Mesodermal cell (in vitro differentiated cells): Measurements from ENCODE around the gene HMX3.
A peak's percentile ranks its signal among the peaks of the same experiment; 100 is the strongest.

Experiments used
- H3K27ac ChIP-seq: 2 replicates; pipeline ENCODE4 v1.7.0; 2013; ENCODE audit warnings: mild to moderate bottlenecking, low read depth, low read length, moderate library complexity; ENCODE audit not compliant: severe bottlenecking
- H3K36me3 ChIP-seq: 2 replicates; pipeline ENCODE4 v1.7.1; 2013; ENCODE audit warnings: mild to moderate bottlenecking, low read length, moderate library complexity; ENCODE audit not compliant: control insufficient read depth, insufficient read depth
- H3K4me1 ChIP-seq: one replicate; pipeline ENCODE4 v1.7.1; 2013; ENCODE audit warnings: mild to moderate bottlenecking, low read length; ENCODE audit not compliant: insufficient read depth, control insufficient read depth, poor library complexity, severe bottlenecking
- H3K4me3 ChIP-seq: 2 replicates; pipeline ENCODE4 v1.7.0; 2013; ENCODE audit warnings: low read length, control low read depth, mild to moderate bottlenecking; ENCODE audit not compliant: insufficient read depth, poor library complexity, severe bottlenecking; ENCODE audit errors: extremely low read depth
- H3K9me3 ChIP-seq: 2 replicates; pipeline ENCODE4 v1.7.1; 2013; ENCODE audit warnings: mild to moderate bottlenecking, low read length, moderate library complexity; ENCODE audit not compliant: control insufficient read depth
- WGBS, 2 experiments: methylation state at CpG; one replicate each; pipeline ENCODE4 v1.1.5; 2013; ENCODE audit warnings: missing lambda C conversion rate in 2 of 2; ENCODE audit not compliant: insufficient coverage in 2 of 2; 5-methylcytosine and 5-hydroxymethylcytosine counted together

The HMX3 gene

GRCh38 chr10:123143162-123143824, 7.5 kb downstream of the HMX3 start:
- peaks cover 19% of the 10 kb centered on the region for H3K4me1 ChIP-seq
- H3K4me3 ChIP-seq, result no peak overlapping the region
- H3K36me3 ChIP-seq, result no peaks in the 10 kb centered on the region
- H3K27ac ChIP-seq, result no peak overlapping the region
- no peaks in the 10 kb centered on the region for H3K9me3 ChIP-seq
- whole genome bisulfite sequencing, 2 experiments, result 1 to 3% methylated on average over 20 to 27 of the region's 33 CpGs

GRCh38 chr10:123143825-123144168, 8.0 kb downstream of the HMX3 start:
- peaks cover 23% of the 10 kb centered on the region for H3K4me1 ChIP-seq
- no peak overlapping the region for H3K27ac ChIP-seq
- H3K36me3 ChIP-seq, result no peaks in the 10 kb centered on the region
- no peaks in the 10 kb centered on the region for H3K9me3 ChIP-seq
- no peak overlapping the region for H3K4me3 ChIP-seq
- WGBS, 2 experiments, result 10 to 13% methylated on average over 4 to 5 of the region's 10 CpGs

DNA sequence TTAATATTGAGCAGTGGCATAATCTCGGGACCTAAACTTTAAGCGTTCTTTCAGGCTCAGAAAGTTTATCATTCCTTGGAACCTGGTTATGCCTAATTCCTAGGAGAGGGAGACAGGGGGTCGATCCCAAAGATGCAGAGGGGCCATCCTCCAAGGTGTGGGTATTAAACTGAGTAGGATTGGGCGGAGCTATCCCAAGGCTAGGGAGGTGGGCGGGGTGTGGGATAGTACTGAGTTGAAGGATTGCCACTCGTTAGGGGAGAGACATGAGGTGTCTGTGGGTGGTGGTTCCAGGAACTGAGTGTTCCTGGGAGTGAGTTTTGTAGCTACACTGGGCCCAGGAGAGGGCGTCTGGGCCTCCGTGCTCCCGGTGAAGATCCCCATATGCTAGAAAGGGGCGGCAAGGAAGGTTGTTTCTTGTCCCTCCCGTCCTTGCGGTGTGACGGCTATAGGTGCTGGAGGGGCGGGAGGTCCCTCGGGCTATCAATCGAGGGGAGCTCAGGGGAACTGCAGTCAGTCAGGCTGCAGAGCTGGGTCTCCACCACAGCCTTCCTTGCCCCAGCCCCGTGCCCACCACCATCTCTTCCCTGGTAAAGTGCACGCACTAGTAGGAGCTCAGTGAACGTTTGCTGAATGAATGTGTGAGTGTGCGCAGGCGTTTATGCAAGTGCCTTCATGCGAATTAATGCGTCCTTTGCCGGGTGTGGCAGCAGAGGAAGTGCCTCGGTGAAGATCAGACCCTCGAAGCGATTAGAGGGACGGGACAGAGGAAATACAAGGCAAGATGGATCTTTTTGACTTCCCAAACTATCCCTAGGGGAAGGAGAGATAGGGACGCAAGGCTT, 9.1 kb downstream of the HMX3 start:
- Histone ChIP-seq H3K36me3 (no peaks in the 10 kb centered on the region), H3K27ac (no peak overlapping the region), H3K4me3 (no peak overlapping the region), H3K4me1 (peaks cover 17% of the 10 kb centered on the region), H3K9me3 (no peaks in the 10 kb centered on the region)
- 2 to 3% methylated on average over 17 to 25 of the region's 29 CpGs for WGBS, 2 experiments

GRCh38 chr10:123145542-123146012, 9.8 kb downstream of the HMX3 start:
- Histone ChIP-seq H3K27ac (no peak overlapping the region), H3K4me1 (peaks cover 19% of the 10 kb centered on the region), H3K4me3 (no peak overlapping the region), H3K9me3 (no peaks in the 10 kb centered on the region), H3K36me3 (no peaks in the 10 kb centered on the region)
- WGBS, 2 experiments, result 0 to 3% methylated on average over 12 to 14 of the region's 14 CpGs

DNA sequence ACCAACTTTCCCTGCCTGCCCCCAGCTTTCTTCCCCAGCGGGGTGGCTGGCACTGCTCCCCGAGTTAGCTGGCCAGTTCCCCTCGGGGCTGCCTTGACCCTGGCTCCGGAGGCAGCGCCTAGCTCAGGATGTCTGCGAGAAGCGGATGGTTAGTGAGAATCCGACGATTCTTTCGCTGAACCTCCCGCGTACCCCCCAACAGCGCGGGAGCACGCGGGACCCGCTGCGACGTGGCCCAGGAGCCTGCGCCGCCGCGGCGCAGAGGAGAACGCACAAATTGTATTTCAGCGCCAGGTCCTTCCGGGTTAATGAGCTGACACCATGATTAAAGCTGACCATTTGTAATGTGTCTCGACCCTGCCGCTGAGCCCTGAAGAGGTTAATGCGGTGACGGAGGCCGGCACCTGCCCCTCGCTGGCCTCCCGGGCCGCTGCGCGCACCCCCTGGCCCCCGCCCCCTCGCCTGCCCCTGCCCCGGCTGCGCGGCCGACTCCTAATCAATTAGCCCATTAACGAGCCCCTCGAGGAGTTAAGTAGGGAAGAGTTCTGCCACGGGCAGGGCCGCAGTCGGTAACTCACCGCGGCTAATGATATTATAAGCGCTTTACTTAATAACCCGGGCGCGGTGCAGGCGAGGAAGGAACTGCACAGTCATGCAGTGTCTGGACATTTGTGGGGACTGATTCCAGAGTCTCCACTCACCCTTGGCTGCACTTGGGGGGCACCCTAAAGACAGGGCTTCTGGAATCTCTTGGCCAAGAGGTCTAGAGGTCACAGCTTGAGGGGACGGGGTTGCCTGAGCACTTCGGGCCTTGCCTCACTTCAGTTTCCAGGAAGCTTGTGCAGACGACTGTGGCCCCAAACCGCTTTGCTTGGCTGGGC, 10.5 kb downstream of the HMX3 start:
- Histone ChIP-seq H3K9me3 (no peaks in the 10 kb centered on the region), H3K36me3 (no peaks in the 10 kb centered on the region), H3K4me1 (peaks cover 23% of the 10 kb centered on the region), H3K27ac (no peak overlapping the region), H3K4me3 (no peak overlapping the region)
- WGBS, 2 experiments, result 0 to 3% methylated on average over 39 to 49 of the region's 59 CpGs

DNA sequence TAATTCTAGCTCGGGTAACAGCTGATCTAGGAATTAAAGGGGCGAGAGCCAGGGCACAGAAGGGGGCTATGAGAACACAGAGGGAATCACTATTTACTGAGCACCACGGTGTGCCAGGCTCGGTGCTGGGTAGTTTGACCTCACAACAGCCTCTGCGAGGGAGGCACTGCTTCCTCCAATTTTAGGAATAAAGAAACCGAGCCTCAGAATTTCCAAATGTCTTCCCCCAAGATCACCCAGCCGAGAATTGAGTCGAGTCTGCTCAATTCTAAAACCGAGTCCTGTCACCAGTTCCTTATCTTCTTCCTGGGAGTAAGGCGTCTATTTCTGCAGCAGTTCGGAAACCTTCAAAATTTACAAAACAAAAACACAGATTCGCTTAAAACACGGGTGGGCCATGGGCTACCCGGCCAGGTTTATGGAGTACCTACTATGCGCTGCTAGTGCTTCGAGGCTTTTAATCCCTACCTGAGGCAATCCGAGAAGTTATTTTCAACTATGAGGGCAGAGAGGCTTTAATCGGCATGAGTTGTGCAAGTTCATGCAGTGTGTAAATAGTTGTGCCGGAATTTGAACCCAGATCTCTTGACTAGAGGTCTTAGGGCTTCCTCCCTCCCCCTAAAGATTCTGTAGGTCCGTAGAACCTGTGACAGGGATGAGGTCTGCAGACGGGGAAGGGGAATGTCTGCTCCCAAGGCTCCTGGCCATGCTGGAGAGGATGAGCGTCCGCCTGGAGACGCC, 11.3 kb downstream of the HMX3 start:
- Histone ChIP-seq H3K9me3 (no peaks in the 10 kb centered on the region), H3K4me3 (no peak overlapping the region), H3K4me1 (peaks cover 26% of the 10 kb centered on the region), H3K36me3 (no peaks in the 10 kb centered on the region), H3K27ac (no peak overlapping the region)
- 11 to 12% methylated on average over 16 to 19 of the region's 24 CpGs for WGBS, 2 experiments

DNA sequence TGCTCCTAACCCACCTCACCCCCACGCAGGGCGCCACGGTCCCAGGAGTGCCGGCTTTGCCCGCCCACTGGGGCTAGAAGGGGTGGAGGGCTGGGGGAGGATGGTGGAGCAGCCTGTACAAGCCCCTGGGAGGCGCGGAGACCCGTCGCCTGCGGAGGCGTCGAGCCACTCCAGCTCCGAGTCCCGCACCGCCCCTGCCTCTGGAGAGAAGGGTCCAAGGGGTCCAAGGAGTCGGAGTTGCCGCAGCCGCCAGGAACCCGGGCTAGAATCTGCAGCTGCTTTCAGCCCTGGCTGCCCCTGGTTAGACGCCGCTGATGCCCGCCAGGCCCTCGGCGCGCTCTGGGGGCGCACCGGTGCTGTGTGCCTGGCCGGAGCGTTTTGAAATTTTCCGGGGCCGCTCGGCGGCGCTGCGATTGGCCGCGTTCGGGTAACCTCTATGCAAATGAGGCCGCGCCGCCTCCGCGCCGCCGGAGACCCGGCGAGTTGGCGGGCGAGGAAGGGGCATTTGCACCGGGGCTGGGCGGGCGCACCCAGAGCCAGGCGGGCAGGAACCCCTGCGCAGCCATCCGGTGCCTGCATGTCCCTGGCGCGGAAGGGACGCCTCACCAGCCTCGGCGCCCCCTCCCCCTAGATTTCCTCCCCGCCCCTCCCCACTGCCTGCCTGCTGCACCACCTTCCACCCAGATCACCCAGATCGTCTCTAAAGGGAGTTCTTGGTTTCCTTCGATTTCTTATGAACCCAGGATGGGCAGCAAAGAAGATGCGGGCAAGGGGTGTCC, 12.1 kb downstream of the HMX3 start, which contains the start of gene HMX2:
HMX2 (plus strand) TSS at position 502 of the 779 bp plus-strand sequence; CDS start at position 745, 243 bp downstream.
- H3K4me1 ChIP-seq, result peaks cover 22% of the 10 kb centered on the region
- WGBS, 2 experiments, result 0 to 1% methylated on average over 31 to 56 of the region's 64 CpGs
- no peak within 1 kb of the TSS for H3K27ac ChIP-seq
- no peaks in the 10 kb centered on the region for H3K9me3 ChIP-seq
- H3K4me3 ChIP-seq, result peak within 1 kb of the TSS; percentile 5
- H3K36me3 ChIP-seq, result no peaks in the 10 kb centered on the region

DNA sequence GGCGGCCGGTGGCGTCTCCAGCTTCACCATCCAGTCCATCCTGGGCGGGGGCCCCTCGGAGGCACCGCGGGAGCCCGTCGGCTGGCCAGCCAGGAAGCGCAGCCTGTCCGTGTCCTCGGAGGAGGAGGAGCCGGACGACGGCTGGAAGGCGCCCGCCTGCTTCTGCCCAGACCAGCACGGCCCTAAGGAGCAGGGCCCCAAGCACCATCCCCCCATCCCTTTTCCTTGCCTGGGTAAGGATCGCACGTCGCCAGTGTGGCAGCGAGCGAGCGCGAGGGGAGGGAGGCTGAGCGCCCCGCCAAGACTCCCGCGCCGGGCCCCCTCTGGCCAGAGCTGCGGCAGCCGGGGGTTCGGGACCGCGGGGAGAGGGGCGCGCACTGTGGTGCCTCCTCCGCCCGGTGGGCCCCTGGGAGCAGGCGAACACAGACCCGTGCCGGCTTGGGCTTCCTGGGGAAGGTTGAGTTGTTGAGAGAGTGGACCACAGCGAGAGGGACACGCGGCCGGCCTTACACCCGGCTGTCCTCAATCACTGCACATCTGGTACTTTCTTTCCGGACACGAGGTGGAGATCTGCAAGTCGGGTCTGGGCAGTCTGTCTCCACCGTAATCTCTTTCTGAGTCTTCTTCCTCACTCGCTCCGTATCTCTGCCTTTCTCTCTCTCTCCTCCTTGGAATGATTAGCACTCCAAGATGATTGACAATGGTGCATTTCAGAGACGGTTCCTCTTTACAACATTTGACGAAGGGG, 12.8 kb downstream of the HMX3 start:
- Histone ChIP-seq H3K36me3 (no peaks in the 10 kb centered on the region), H3K27ac (no peak overlapping the region), H3K4me1 (peaks cover 22% of the 10 kb centered on the region), H3K9me3 (no peaks in the 10 kb centered on the region), H3K4me3 (peak overlapping the region; percentile 5)
- WGBS, 2 experiments, result 0% methylated on average over 47 to 50 of the region's 55 CpGs

- H3K9me3 ChIP-seq, result no peaks in the 10 kb centered on the region
- peaks cover 22% of the 10 kb centered on the region for H3K4me1 ChIP-seq
- H3K4me3 ChIP-seq, result peak overlapping the region; percentile 32
- H3K27ac ChIP-seq, result no peak overlapping the region
- H3K36me3 ChIP-seq, result no peaks in the 10 kb centered on the region
- 1 to 3% methylated on average over 8 to 10 of the region's 12 CpGs for WGBS, 2 experiments
These were observed 13.4 kb downstream of the HMX3 start for GRCh38 chr10:123149162-123149567.
